ENCODE results near the gene RAD18. TPM values are rescaled to one million over a fixed set of nuclear protein-coding genes. Genes with fewer than 3 reads are reported as not detected.

Gene RAD18
- total RNA-seq, 1 donor from 2014 or later = 8.8 TPM

GRCh38 chr3:8899876-8900460 lies 63.3 kb downstream of the RAD18 start:
- DNase-seq (ENCODE audit: low spot score) = no peak

- no peak for DNase-seq (ENCODE audit: low spot score)
Observed at GRCh38 chr3:8895829-8896228, 67.4 kb downstream of the RAD18 start.

GRCh38 chr3:8893001-8893400 lies 70.3 kb downstream of the RAD18 start:
- no peak for DNase-seq (ENCODE audit: low spot score)

- DNase-seq (ENCODE audit: low spot score) = no peak
Observed at GRCh38 chr3:8891774-8892173, 71.5 kb downstream of the RAD18 start.

- no peak for DNase-seq (ENCODE audit: low spot score)
Observed at GRCh38 chr3:8891303-8891702, 72.0 kb downstream of the RAD18 start.

- DNase-seq (ENCODE audit: low spot score) = no peak
Observed at GRCh38 chr3:8888301-8888915, 74.9 kb downstream of the RAD18 start.

GRCh38 chr3:8887435-8888300 lies 75.6 kb downstream of the RAD18 start:
- DNase-seq (ENCODE audit: low spot score) = no peak

- DNase-seq (ENCODE audit: low spot score) = no peak
Observed at GRCh38 chr3:8886546-8886945, 76.7 kb downstream of the RAD18 start.

- no peak for DNase-seq (ENCODE audit: low spot score)
Observed at GRCh38 chr3:8885536-8886316, 77.5 kb downstream of the RAD18 start.

GRCh38 chr3:8884630-8885290 lies 78.5 kb downstream of the RAD18 start:
- no peak for DNase-seq (ENCODE audit: low spot score)

GRCh38 chr3:8882642-8883041 lies 80.6 kb downstream of the RAD18 start:
- no peak for DNase-seq (ENCODE audit: low spot score)

- no peak for DNase-seq (ENCODE audit: low spot score)
Observed at GRCh38 chr3:8882171-8882593, 81.1 kb downstream of the RAD18 start.

- DNase-seq (ENCODE audit: low spot score) = no peak
Observed at GRCh38 chr3:8879347-8879944, 83.8 kb downstream of the RAD18 start.

GRCh38 chr3:8875836-8876235 lies 87.4 kb downstream of the RAD18 start:
- no peak for DNase-seq (ENCODE audit: low spot score)

GRCh38 chr3:8873740-8874139 lies 89.5 kb downstream of the RAD18 start:
- no peak for DNase-seq (ENCODE audit: low spot score)

- DNase-seq (ENCODE audit: low spot score) = no peak
Observed at GRCh38 chr3:8872261-8872660, 91.0 kb downstream of the RAD18 start.

- DNase-seq (ENCODE audit: low spot score) = no peak
Observed at GRCh38 chr3:8871306-8871705, 92.0 kb downstream of the RAD18 start.

GRCh38 chr3:8870134-8870533 lies 93.1 kb downstream of the RAD18 start:
- no peak for DNase-seq (ENCODE audit: low spot score)

- DNase-seq (ENCODE audit: low spot score) = no peak
Observed at GRCh38 chr3:8869613-8870012, 93.7 kb downstream of the RAD18 start.

GRCh38 chr3:8868996-8869395 lies 94.3 kb downstream of the RAD18 start:
- no peak for DNase-seq (ENCODE audit: low spot score)

- no peak for DNase-seq (ENCODE audit: low spot score)
Observed at GRCh38 chr3:8867646-8868045, 95.6 kb downstream of the RAD18 start.
